Measurements from ENCODE around the gene SORBS2. TPM values are rescaled to one million over a fixed set of nuclear protein-coding genes. Genes with fewer than 3 reads are reported as not detected.

The SORBS2 gene
- total RNA-seq, 1 donor: 1.7 TPM

DNA sequence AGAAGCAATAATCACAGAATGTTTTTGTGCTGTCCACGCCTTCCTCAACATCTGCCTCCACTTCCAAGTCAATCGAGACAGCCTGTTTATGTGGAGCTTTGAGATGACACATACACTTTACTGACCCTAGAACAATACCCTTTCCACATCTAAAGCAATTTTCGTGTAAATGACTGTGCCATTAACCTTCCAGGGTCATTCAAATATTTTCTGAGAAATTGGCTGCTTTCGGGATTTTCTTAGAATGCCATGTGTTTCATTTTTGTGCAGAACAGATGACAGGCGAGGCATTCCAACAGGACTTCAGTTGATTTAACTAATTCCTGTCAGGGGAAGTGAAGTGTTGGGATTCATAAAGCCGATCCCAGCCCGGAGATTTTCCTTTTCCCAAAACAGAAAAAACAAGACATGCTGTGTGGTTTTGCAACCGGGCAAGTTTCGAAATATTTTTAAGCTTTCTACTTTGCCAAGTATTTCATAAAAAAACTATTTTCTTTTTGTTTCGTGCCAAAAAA is 73.9 kb downstream of the SORBS2 start:
- TF ChIP-seq, protein P1, sequence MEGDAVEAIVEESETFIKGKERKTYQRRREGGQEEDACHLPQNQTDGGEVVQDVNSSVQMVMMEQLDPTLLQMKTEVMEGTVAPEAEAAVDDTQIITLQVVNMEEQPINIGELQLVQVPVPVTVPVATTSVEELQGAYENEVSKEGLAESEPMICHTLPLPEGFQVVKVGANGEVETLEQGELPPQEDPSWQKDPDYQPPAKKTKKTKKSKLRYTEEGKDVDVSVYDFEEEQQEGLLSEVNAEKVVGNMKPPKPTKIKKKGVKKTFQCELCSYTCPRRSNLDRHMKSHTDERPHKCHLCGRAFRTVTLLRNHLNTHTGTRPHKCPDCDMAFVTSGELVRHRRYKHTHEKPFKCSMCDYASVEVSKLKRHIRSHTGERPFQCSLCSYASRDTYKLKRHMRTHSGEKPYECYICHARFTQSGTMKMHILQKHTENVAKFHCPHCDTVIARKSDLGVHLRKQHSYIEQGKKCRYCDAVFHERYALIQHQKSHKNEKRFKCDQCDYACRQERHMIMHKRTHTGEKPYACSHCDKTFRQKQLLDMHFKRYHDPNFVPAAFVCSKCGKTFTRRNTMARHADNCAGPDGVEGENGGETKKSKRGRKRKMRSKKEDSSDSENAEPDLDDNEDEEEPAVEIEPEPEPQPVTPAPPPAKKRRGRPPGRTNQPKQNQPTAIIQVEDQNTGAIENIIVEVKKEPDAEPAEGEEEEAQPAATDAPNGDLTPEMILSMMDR (IDR thresholded peaks at IDR 0.05; ENCODE audit: insufficient read depth, low read depth, low read length): no peak
- peak; percentile 86 for DNase-seq (ENCODE audit: low read depth)
- H3K4me3 ChIP-seq (ENCODE audit: low read depth, low read length): peak overlapping the region; percentile 14

DNA sequence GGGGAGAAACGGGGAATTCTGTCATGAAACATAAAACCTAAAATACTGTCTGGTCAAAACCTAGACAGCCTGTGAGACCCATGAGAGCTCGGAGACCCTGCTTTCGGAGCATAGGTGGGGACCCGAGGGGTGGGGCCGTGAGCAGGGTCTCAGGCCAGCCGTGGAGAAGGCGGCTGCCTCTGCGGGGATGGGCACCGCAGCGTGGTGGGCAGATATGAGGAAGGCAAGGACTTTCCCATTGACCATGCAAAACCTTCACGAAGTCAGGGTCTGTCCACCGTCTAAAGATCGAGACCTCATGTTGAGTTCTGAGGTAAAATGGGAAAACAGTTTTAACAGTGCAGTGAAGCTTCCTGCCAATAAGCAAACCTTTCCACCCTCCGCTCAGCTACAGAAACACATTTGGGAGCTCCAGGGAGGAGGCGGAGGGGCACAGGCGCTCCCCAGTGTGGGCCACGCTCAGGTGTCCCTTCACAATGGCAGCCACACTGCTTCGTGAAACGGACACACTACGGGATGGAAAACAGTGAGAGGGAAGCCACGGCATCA is 74.4 kb downstream of the SORBS2 start:
- TF ChIP-seq, protein P1 (IDR thresholded peaks at IDR 0.05; ENCODE audit: insufficient read depth, low read depth, low read length): no peak
- DNase-seq (ENCODE audit: low read depth): no peak
- H3K4me3 ChIP-seq (ENCODE audit: low read depth, low read length): no peak overlapping the region

DNA sequence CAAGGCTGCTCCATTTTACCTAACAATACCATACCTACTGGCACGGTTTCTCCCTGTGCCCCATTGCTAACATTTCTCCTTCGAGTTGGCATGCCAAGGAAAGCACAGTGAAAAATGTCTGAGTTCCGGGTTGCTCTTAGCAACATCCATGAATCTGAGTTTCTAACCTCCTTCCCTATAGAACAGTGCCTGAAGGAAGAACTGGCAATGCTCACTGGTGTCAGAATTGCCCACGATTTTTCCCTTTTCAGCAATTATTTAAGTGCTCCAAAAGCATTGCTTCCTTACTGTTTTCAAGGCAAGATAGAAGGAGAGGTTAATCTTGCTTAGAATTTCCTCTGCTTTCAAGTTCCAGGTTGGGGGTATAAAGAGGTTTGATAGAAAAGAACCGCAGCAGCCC is 75.1 kb downstream of the SORBS2 start:
- TF ChIP-seq, protein P1 (IDR thresholded peaks at IDR 0.05; ENCODE audit: insufficient read depth, low read depth, low read length): no peak
- no peak for DNase-seq (ENCODE audit: low read depth)
- H3K4me3 ChIP-seq (ENCODE audit: low read depth, low read length): no peak overlapping the region

DNA sequence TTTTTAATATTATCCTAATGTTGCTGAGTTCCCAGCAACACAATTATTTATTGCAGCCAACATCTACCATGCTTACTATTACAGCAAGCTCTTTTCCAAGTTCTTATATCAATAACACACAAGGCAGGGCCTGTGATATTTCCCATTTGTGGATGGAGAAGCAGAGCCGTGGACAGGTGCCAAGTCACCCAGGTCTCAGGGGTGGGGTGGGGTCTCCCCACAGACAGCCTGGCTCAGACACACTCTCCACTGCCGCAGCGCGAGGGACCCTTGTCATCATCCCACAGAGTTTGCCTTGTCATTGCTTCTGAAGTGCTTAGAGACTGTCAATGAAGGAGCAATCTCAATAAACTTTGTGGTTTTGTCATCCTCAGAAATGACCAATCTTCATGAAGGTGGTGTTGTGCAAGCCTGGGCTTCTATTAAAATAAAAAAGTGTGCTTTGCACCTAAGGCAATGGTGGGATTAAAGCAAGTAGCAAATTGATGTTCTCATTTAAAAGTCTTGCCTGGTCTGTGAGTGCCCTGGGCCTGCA is 76.1 kb downstream of the SORBS2 start:
- H3K4me3 ChIP-seq (ENCODE audit: low read depth, low read length): no peak overlapping the region
- no peak for DNase-seq (ENCODE audit: low read depth)

DNA sequence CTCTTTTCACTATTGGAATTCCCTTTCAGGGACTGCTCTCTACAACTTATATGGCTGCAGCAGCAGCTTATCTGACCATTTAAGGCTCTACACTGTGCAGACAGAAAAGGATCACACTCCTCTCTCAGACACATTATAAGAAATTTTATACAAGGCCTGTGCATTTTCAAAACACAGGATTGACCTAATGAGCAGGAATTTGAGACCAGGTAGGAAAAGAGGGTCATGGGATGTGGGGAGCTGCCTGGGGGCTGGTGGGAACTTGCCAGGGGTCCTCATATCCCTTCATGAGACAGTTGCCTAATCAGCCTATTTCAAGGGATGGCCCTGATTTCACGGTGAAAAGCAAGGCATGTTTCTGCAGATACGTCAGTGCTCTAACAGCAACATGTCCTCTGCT is 77.1 kb downstream of the SORBS2 start:
- H3K4me3 ChIP-seq (ENCODE audit: low read depth, low read length): no peak overlapping the region
- DNase-seq (ENCODE audit: low read depth): no peak
- TF ChIP-seq, protein P1 (IDR thresholded peaks at IDR 0.05; ENCODE audit: insufficient read depth, low read depth, low read length): no peak

More for the DNA sequence above, 76.1 kb downstream of the SORBS2 start:
- TF ChIP-seq, protein P1 (IDR thresholded peaks at IDR 0.05; ENCODE audit: insufficient read depth, low read depth, low read length): no peak

DNA sequence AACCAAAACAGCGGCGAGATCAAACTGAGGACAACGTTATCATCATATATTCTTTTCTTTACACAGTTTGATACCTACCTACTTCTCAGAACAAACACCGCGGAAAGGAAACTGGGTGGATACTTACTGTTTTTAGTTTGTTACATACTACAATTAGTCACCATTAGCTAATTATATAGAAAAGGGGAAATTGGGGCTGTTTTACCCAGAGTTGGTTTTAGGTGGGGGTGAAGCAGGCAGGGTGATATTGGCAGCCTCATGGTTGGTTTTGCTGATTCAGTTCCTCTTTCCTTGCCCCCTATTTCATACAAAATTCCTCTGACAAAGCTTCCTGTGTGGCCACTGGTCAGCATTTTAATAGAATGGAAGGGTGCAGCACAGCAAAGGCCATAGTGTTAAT is 77.8 kb downstream of the SORBS2 start:
- TF ChIP-seq, protein P1 (IDR thresholded peaks at IDR 0.05; ENCODE audit: insufficient read depth, low read depth, low read length): no peak
- H3K4me3 ChIP-seq (ENCODE audit: low read depth, low read length): no peak overlapping the region
- no peak for DNase-seq (ENCODE audit: low read depth)

Measured in fibroblast of villous mesenchyme (primary cell).